HEK293 (cell line): ENCODE measurements around the gene ZIK1.

Experiments
- CTCF ChIA-PET: fragments of 350-600 bp; formaldehyde crosslinking; extraction: SDS; loops from one replicate; lab custom pipeline; 2021; ENCODE audit warnings: antibody characterized with exemption; lab: Yijun Ruan, JAX
- POLR2A ChIA-PET: fragments of 300-600 bp; formaldehyde crosslinking; extraction: SDS; loops from one replicate; lab custom pipeline; 2020; ENCODE audit warnings: antibody characterized with exemption, inconsistent platforms; lab: Yijun Ruan, JAX
- H3K27ac ChIP-seq: fragments of 200-500 bp; sonication (Bioruptor generic); 2 replicates; pipeline ENCODE4 v1.5.1; 2014; ENCODE audit warnings: low read depth, low read length, control low read depth, inconsistent platforms; ENCODE audit errors: extremely low read depth
- H3K36me3 ChIP-seq, 2 experiments: fragments of 200-500 bp in 1 of 2; sonication (Bioruptor generic) in 1 of 2; 1 replicate in 1 of 2; 2 replicates in 1 of 2; pipeline ENCODE4 v1.5.1; 2014 to 2017; ENCODE audit warnings: inconsistent platforms in 2 of 2, low read length in 2 of 2; ENCODE audit not compliant: control insufficient read depth in 2 of 2, insufficient read depth in 1 of 2
- H3K4me1 ChIP-seq: fragments of 200-500 bp; sonication (Bioruptor generic); 2 replicates; pipeline ENCODE4 v1.5.1; 2014; ENCODE audit warnings: mild to moderate bottlenecking, low read length, inconsistent platforms; ENCODE audit not compliant: control insufficient read depth, insufficient read depth
- H3K4me3 ChIP-seq: 2 replicates; pipeline ENCODE4 v1.5.1; 2011; ENCODE audit warnings: low read depth, mild to moderate bottlenecking, control low read depth, low read length, moderate library complexity
- H3K9me3 ChIP-seq: fragments of 200-500 bp; sonication (Bioruptor generic); 2 replicates; pipeline ENCODE4 v1.5.1; 2014; ENCODE audit warnings: low read depth, low read length, inconsistent platforms; ENCODE audit not compliant: control insufficient read depth, insufficient read depth
- AEBP2 ChIP-seq: fragments of 450-650 bp; formaldehyde crosslinking; IDR thresholded peaks from 2 replicates; pipeline ENCODE4 v1.5.1; 2016; ENCODE audit warnings: missing biosample characterization, missing genetic modification characterization, borderline replicate concordance
- GLIS1 ChIP-seq: fragments of 450-650 bp; formaldehyde crosslinking; IDR thresholded peaks from 2 replicates; pipeline ENCODE4 v1.5.1; 2016; ENCODE audit warnings: missing biosample characterization, missing genetic modification characterization
- HIC1 ChIP-seq: fragments of 450-650 bp; formaldehyde crosslinking; IDR thresholded peaks from 2 replicates; pipeline ENCODE4 v1.5.1; 2016; ENCODE audit warnings: missing biosample characterization, missing genetic modification characterization
- KLF8 ChIP-seq: fragments of 450-650 bp; formaldehyde crosslinking; IDR thresholded peaks from 2 replicates; pipeline ENCODE4 v1.5.1; 2016; ENCODE audit warnings: missing biosample characterization, missing genetic modification characterization
- SCRT1 ChIP-seq: fragments of 450-650 bp; formaldehyde crosslinking; IDR thresholded peaks from 2 replicates; pipeline ENCODE4 v1.5.1; 2016; ENCODE audit warnings: missing biosample characterization, missing genetic modification characterization, borderline replicate concordance
- SCRT2 ChIP-seq: fragments of 450-650 bp; formaldehyde crosslinking; IDR thresholded peaks from 2 replicates; pipeline ENCODE4 v1.5.1; 2016; ENCODE audit warnings: missing biosample characterization, missing genetic modification characterization
- YY1 ChIP-seq: fragments of 450-650 bp; formaldehyde crosslinking; IDR thresholded peaks from 2 replicates; pipeline ENCODE4 v1.5.1; 2018; ENCODE audit warnings: missing biosample characterization, missing genetic modification characterization
- ZBTB1 ChIP-seq: fragments of 450-650 bp; formaldehyde crosslinking; IDR thresholded peaks from 2 replicates; pipeline ENCODE4 v1.5.1; 2016; ENCODE audit warnings: missing biosample characterization, missing genetic modification characterization
- ZNF133 ChIP-seq: fragments of 450-650 bp; formaldehyde crosslinking; IDR thresholded peaks from 2 replicates; pipeline ENCODE4 v1.5.1; 2016; ENCODE audit warnings: missing biosample characterization, missing genetic modification characterization
- ZNF184 ChIP-seq: fragments of 450-650 bp; IDR thresholded peaks from 2 replicates; pipeline ENCODE4 v1.5.1; 2018; ENCODE audit warnings: missing biosample characterization, mild to moderate bottlenecking, missing genetic modification characterization
- ZNF221 ChIP-seq: fragments of 450-650 bp; formaldehyde crosslinking; IDR thresholded peaks from 2 replicates; pipeline ENCODE4 v1.5.1; 2017; ENCODE audit warnings: missing biosample characterization, missing genetic modification characterization, borderline replicate concordance
- ZNF223 ChIP-seq: fragments of 450-650 bp; formaldehyde crosslinking; IDR thresholded peaks from 2 replicates; pipeline ENCODE4 v1.5.1; 2016; ENCODE audit warnings: missing biosample characterization, missing genetic modification characterization
- ZNF341 ChIP-seq: fragments of 450-650 bp; formaldehyde crosslinking; IDR thresholded peaks from 2 replicates; pipeline ENCODE4; 2016; ENCODE audit warnings: low read depth, missing biosample characterization, missing genetic modification characterization
- ZNF701 ChIP-seq: fragments of 450-650 bp; formaldehyde crosslinking; IDR thresholded peaks from 2 replicates; pipeline ENCODE4 v1.5.1; 2016; ENCODE audit warnings: missing biosample characterization, missing genetic modification characterization
- TF ChIP-seq, protein P1 (sequence below): fragments of 450-650 bp; formaldehyde crosslinking; IDR thresholded peaks from 2 replicates; pipeline ENCODE4 v1.5.1; 2016; ENCODE audit warnings: missing biosample characterization, missing genetic modification characterization
- TF ChIP-seq, protein P2 (sequence below): fragments of 450-650 bp; formaldehyde crosslinking; IDR thresholded peaks from 2 replicates; pipeline ENCODE4 v1.5.0; 2017; ENCODE audit warnings: missing biosample characterization, missing genetic modification characterization, borderline replicate concordance

Gene ZIK1

GRCh38 chr19:57558525-57558924, 25.4 kb upstream of the ZIK1 start:
- Histone ChIP-seq H3K4me3 (peak overlapping the region; percentile 69), H3K9me3 (peaks cover 6% of the 10 kb centered on the region; the same call in 1 of the 2 replicates), H3K27ac (no peak overlapping the region), H3K4me1 (no peaks in the 10 kb centered on the region; the same call in 1 of the 2 replicates)
- POLR2A ChIA-PET = interaction anchor here (0.6 to 1.0 kb wide), 3 partner anchors 10 to 196 kb away, joined by 3 to 4 read pairs (median 3); partner anchors contain the start of gene ZNF772
- CTCF ChIA-PET = interaction anchor here (0.6 kb wide), 2 partner anchors 161 to 1010 kb away, joined by 3 to 5 read pairs; no protein-coding TSS in a partner anchor
- no peak for TF ChIP-seq ZNF223 (tag by site-specific recombination)
- peak; percentile 72; the same call in 1 of the 2 replicates for TF ChIP-seq SCRT2
- TF ChIP-seq, all 188 proteins: peak for 1
- peaks cover 28 to 46% of the 10 kb centered on the region in 2 experiments for H3K36me3 ChIP-seq

GRCh38 chr19:57559008-57559403, 24.9 kb upstream of the ZIK1 start:
- peak overlapping the region; percentile 69 for H3K4me3 ChIP-seq
- CTCF ChIA-PET = interaction anchor here (0.6 kb wide), 1 partner anchor 161 kb away, joined by 3 read pairs; no protein-coding TSS in a partner anchor

More at GRCh38 chr19:57559008-57559403, 24.9 kb upstream of the ZIK1 start:
- POLR2A ChIA-PET = interaction anchor here (0.6 to 1.0 kb wide), 3 partner anchors 11 to 196 kb away, joined by 3 to 4 read pairs (median 3); partner anchors contain the start of gene ZNF772
- TF ChIP-seq GLIS1 (tag by site-specific recombination) (peak; percentile 50), YY1 (tag by site-specific recombination) (no peak), SCRT1 (no peak), ZNF184 (tag by site-specific recombination) (no peak), ZNF221 (tag by site-specific recombination) (no peak), ZBTB1 (tag by site-specific recombination) (no peak), ZNF133 (tag by site-specific recombination) (no peak), KLF8 (tag by site-specific recombination) (no peak), ZNF701 (no peak), AEBP2 (no peak), ZNF341 (tag by site-specific recombination) (peak; percentile 48), HIC1 (tag by site-specific recombination) (no peak)
- TF ChIP-seq, protein P1, sequence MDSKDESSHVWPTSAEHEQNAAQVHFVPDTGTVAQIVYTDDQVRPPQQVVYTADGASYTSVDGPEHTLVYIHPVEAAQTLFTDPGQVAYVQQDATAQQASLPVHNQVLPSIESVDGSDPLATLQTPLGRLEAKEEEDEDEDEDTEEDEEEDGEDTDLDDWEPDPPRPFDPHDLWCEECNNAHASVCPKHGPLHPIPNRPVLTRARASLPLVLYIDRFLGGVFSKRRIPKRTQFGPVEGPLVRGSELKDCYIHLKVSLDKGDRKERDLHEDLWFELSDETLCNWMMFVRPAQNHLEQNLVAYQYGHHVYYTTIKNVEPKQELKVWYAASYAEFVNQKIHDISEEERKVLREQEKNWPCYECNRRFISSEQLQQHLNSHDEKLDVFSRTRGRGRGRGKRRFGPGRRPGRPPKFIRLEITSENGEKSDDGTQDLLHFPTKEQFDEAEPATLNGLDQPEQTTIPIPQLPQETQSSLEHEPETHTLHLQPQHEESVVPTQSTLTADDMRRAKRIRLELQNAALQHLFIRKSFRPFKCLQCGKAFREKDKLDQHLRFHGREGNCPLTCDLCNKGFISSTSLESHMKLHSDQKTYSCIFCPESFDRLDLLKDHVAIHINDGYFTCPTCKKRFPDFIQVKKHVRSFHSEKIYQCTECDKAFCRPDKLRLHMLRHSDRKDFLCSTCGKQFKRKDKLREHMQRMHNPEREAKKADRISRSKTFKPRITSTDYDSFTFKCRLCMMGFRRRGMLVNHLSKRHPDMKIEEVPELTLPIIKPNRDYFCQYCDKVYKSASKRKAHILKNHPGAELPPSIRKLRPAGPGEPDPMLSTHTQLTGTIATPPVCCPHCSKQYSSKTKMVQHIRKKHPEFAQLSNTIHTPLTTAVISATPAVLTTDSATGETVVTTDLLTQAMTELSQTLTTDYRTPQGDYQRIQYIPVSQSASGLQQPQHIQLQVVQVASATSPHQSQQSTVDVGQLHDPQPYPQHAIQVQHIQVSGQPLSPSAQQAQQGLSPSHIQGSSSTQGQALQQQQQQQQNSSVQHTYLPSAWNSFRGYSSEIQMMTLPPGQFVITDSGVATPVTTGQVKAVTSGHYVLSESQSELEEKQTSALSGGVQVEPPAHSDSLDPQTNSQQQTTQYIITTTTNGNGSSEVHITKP (tag by site-specific recombination) = 0 out of 2 replicates have a peak, but pooled peaks have one; percentile 16
- TF ChIP-seq, protein P2, sequence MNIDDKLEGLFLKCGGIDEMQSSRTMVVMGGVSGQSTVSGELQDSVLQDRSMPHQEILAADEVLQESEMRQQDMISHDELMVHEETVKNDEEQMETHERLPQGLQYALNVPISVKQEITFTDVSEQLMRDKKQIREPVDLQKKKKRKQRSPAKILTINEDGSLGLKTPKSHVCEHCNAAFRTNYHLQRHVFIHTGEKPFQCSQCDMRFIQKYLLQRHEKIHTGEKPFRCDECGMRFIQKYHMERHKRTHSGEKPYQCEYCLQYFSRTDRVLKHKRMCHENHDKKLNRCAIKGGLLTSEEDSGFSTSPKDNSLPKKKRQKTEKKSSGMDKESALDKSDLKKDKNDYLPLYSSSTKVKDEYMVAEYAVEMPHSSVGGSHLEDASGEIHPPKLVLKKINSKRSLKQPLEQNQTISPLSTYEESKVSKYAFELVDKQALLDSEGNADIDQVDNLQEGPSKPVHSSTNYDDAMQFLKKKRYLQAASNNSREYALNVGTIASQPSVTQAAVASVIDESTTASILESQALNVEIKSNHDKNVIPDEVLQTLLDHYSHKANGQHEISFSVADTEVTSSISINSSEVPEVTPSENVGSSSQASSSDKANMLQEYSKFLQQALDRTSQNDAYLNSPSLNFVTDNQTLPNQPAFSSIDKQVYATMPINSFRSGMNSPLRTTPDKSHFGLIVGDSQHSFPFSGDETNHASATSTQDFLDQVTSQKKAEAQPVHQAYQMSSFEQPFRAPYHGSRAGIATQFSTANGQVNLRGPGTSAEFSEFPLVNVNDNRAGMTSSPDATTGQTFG (tag by site-specific recombination) = no peak
- Histone ChIP-seq H3K9me3 (peaks cover 6% of the 10 kb centered on the region; the same call in 1 of the 2 replicates), H3K4me1 (no peaks in the 10 kb centered on the region; the same call in 1 of the 2 replicates), H3K27ac (peak overlapping the region; percentile 57; the same call in 1 of the 2 replicates), H3K36me3 (peaks cover 23 to 41% of the 10 kb centered on the region in 2 experiments)
